Neural crest cell (in vitro differentiated cells): Measurements from ENCODE around the gene C1orf116. TPM values are rescaled to one million over a fixed set of nuclear protein-coding genes. Genes with fewer than 3 reads are reported as not detected.

Source experiments
- DNase-seq: peaks from one replicate; pipeline ENCODE4 v3.0.0; 2021; ENCODE audit warnings: low read depth, mixed read lengths, low spot score
- H3K27ac Mint-ChIP-seq: one replicate; pipeline ENCODE4 v1.8.0; 2021; ENCODE audit warnings: mild to moderate bottlenecking, mixed read lengths; ENCODE audit not compliant: unreplicated experiment
- H3K27me3 Mint-ChIP-seq: 2 replicates; pipeline ENCODE4 v1.8.0; 2021; ENCODE audit warnings: low read depth, mild to moderate bottlenecking, mixed read lengths
- H3K36me3 Mint-ChIP-seq: 2 replicates; pipeline ENCODE4 v1.8.0; 2021; ENCODE audit warnings: low read depth, mild to moderate bottlenecking, mixed read lengths
- H3K4me1 Mint-ChIP-seq: 2 replicates; pipeline ENCODE4 v1.8.0; 2021; ENCODE audit warnings: mixed read lengths
- H3K4me3 Mint-ChIP-seq: one replicate; pipeline ENCODE4 v1.8.0; 2021; ENCODE audit warnings: mild to moderate bottlenecking, mixed read lengths
- H3K9me3 Mint-ChIP-seq: 2 replicates; pipeline ENCODE4 v1.8.0; 2021; ENCODE audit warnings: mixed read lengths
- total RNA-seq: library from RNA; stranded (reverse); gene quantifications from 2 replicates; pipeline ENCODE4 v1.2.1, GENCODE V29; 2021
- TF ChIP-seq, protein P1 (sequence below): fragments of 200-600 bp; sonication (generic); conservative IDR thresholded peaks from 2 replicates; pipeline ENCODE4 v1.5.0; 2021; ENCODE audit warnings: antibody characterized with exemption, mild to moderate bottlenecking

C1orf116 gene
- total RNA-seq, 1 donor from 2014 or later = 0.37 TPM

DNA sequence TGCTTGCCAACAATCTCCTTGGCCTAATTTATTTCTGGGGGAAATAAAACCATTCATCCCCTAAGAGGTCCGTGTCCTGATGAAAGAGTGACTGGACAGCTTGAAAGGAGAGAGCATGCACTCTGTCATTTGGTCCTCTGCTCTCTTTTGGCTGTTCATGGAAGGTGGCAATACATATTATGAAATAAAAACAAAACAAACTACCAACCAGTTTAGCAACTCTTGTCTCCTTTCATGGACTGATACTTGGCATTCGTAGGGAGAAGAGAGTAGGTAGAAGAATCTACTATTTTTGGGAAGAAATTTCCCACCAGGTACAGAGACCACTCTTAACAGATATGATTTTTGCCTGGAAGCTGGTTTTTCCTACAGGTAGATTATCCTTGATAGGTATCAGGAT lies 746 bp upstream of the C1orf116 start:
- no peaks in the 10 kb centered on the region for H3K36me3 Mint-ChIP-seq
- no peak overlapping the region for H3K4me3 Mint-ChIP-seq
- H3K27me3 Mint-ChIP-seq = peaks cover 26% of the 10 kb centered on the region
- DNase-seq = no peak
- TF ChIP-seq, protein P1, sequence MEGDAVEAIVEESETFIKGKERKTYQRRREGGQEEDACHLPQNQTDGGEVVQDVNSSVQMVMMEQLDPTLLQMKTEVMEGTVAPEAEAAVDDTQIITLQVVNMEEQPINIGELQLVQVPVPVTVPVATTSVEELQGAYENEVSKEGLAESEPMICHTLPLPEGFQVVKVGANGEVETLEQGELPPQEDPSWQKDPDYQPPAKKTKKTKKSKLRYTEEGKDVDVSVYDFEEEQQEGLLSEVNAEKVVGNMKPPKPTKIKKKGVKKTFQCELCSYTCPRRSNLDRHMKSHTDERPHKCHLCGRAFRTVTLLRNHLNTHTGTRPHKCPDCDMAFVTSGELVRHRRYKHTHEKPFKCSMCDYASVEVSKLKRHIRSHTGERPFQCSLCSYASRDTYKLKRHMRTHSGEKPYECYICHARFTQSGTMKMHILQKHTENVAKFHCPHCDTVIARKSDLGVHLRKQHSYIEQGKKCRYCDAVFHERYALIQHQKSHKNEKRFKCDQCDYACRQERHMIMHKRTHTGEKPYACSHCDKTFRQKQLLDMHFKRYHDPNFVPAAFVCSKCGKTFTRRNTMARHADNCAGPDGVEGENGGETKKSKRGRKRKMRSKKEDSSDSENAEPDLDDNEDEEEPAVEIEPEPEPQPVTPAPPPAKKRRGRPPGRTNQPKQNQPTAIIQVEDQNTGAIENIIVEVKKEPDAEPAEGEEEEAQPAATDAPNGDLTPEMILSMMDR = no peak
- H3K4me1 Mint-ChIP-seq = peaks cover 20% of the 10 kb centered on the region
- H3K27ac Mint-ChIP-seq = no peak overlapping the region
- H3K9me3 Mint-ChIP-seq = peaks cover 2% of the 10 kb centered on the region

DNA sequence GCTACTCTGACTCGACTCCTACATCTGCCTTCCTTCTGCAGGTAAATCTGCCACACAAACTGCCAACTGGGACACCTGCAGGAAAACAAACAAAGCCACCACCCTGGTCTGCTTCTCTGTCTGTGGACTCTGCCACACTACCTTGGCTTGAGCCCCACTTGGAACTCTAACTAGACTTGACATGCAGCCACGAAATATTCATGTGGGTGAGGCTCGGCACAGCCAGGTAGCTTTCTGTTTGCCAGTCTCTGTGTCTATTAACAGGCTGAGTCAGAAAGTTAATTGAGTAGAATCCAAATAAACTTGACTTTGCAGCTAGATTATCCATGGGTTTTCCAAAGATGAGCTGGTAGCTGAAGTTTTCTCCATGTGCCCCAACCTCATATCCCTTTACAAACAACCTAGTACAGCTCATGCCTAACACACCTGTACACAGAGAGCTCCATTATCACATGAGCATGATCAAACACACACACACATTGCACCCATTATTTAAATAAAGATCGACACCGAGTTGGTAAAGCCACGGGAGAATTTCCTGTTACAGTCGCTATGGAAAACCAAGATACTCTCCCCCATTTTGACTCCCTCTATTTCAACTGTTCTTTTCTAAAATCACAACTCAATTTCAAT lies 808 bp downstream of the C1orf116 start:
- Mint-ChIP-seq H3K27ac (no peak overlapping the region), H3K36me3 (no peaks in the 10 kb centered on the region), H3K9me3 (peaks cover 2% of the 10 kb centered on the region), H3K4me3 (no peak overlapping the region), H3K4me1 (peaks cover 20% of the 10 kb centered on the region), H3K27me3 (peaks cover 26% of the 10 kb centered on the region)
- no peak for DNase-seq
- TF ChIP-seq, protein P1 = no peak

DNA sequence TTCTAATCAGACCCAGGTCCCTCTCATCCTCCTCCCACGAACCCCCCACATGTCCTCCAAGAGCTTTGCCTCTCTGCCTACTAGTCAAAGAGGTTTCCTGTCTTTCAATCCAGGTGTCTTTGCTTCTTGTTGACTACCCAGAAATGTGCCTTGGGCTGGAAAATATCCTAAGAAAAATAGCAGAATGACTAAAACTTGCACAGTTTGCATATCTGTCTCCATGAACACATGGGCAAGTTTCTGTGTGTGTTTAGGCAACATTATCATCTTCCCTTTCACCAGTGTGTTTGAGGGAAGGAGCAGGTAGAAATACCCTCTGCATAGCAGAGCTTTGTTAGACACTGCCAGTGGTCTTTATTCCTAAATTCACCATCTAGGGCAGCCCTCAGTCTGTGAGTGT lies 1.5 kb downstream of the C1orf116 start:
- peaks cover 2% of the 10 kb centered on the region for H3K9me3 Mint-ChIP-seq
- no peak for DNase-seq
- H3K27ac Mint-ChIP-seq = no peak overlapping the region
- H3K4me1 Mint-ChIP-seq = peaks cover 25% of the 10 kb centered on the region
- H3K27me3 Mint-ChIP-seq = peaks cover 26% of the 10 kb centered on the region
- no peak overlapping the region for H3K4me3 Mint-ChIP-seq
- TF ChIP-seq, protein P1 = no peak
- no peaks in the 10 kb centered on the region for H3K36me3 Mint-ChIP-seq

DNA sequence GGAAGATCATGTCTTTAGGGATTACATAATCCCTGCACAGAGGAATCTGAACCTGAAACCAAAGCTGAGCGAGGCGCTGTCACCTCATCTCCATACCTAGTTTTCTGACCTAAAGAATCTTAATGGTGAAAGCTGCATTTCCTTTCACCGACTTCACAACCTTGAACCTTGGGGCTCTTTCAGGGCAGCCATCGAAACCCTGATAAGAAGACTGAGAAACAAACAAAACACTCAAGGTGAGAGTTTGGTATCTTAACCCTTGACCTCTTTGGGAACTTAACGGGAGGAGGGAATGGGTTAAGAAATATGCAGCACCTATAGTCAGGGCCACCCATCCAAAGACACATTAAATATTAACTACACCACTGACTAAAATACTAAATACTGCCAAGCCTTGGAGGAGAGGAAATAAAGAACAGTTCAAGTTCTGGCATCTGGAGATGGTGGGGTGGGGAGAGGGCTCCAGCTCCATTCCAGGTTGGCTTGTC lies 2.0 kb downstream of the C1orf116 start:
- TF ChIP-seq, protein P1 = no peak
- Mint-ChIP-seq H3K4me1 (peaks cover 30% of the 10 kb centered on the region), H3K27ac (no peak overlapping the region), H3K27me3 (peaks cover 26% of the 10 kb centered on the region), H3K4me3 (no peak overlapping the region), H3K36me3 (no peaks in the 10 kb centered on the region), H3K9me3 (peaks cover 2% of the 10 kb centered on the region)
- no peak for DNase-seq

DNA sequence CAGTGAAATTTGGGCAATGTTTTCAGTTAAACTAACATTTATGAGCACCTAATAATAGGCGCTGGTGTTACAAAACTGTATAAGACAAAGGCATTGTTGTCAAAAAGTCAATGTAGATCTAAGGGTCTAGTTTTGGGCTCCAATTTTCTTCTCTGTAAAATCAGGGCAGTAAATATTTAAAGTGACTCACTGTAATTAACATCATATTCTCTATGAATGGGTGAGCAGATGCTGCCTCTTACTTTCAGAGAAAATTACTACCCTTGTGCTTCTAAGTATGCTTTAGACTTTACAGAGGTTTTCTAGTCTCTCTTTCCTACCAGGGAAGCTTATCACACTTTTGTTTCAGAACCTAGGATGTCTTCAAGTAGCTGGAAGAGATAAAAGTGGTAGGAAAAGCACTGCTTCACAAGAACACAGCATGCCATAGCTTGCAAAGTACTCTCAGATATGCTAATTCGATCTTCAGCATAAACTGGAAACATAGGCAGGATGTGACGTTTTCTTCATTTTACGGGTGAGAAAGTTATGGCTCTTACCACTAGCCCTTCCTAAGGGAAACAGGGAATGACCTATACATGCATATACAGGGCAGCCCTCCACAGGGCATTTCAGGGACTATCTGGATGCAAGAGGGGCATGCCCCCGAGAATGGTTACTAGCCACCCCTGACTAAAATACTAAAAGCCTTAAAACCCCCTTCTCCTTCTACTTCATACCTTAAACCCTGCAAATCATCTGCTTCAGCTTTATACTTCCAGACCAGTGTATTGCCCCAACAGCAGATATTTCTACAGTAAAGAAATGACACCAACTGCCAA lies 2.6 kb downstream of the C1orf116 start:
- Mint-ChIP-seq H3K36me3 (no peaks in the 10 kb centered on the region), H3K9me3 (peaks cover 2% of the 10 kb centered on the region), H3K27me3 (peaks cover 26% of the 10 kb centered on the region), H3K4me3 (no peak overlapping the region), H3K27ac (no peak overlapping the region), H3K4me1 (peaks cover 34% of the 10 kb centered on the region)
- no peak for DNase-seq
- TF ChIP-seq, protein P1 = no peak
